Right lobe of liver (tissue), 4 donors: ENCODE data around the gene ITSN1.

Experiments
- CTCF ChIP-seq, 4 donors: fragments of 200-600 bp in 3 of 4; fragments of 450-650 bp in 1 of 4; IDR thresholded peaks; one replicate each; pipeline versions ENCODE4 v1.5.1 to v1.8.0; 2016 to 2022; ENCODE audit warnings: antibody characterized with exemption in 4 of 4, mild to moderate bottlenecking in 2 of 4
- POLR2A ChIP-seq: fragments of 450-650 bp; IDR thresholded peaks from one replicate; pipeline ENCODE4 v1.6.1; 2017; ENCODE audit warnings: antibody characterized with exemption, mild to moderate bottlenecking
- donor health status: DM: no; HTN: no; CAD: no.
- donor health status: DM: no; HTN: no; CAD: no.
- donor health status: DM: no; HTN: yes; CAD: no.

- TF ChIP-seq CTCF (IDR thresholded peaks at IDR 0.05) (no peak), POLR2A (no peak)
Observed at GRCh38 chr21:33781121-33781520, 138.8 kb downstream of the ITSN1 start.
